Mesothelial cell of epicardium (in vitro differentiated cells): ENCODE data around the gene AFAP1. TPM values are rescaled to one million over a fixed set of nuclear protein-coding genes. Genes with fewer than 3 reads are reported as not detected.

Experiments used
- DNase-seq, 2 experiments: peaks; one replicate each; pipeline ENCODE4 v3.0.0; 2021; ENCODE audit warnings: low spot score in 2 of 2; ENCODE audit not compliant: unreplicated experiment in 2 of 2
- H3K27ac Mint-ChIP-seq: 2 replicates; pipeline ENCODE4 v1.8.0; 2021; ENCODE audit warnings: mixed read lengths
- H3K27me3 Mint-ChIP-seq: 2 replicates; pipeline ENCODE4 v1.8.0; 2021; ENCODE audit warnings: low read depth, mixed read lengths
- H3K36me3 Mint-ChIP-seq: 2 replicates; pipeline ENCODE4 v1.8.0; 2021; ENCODE audit warnings: mixed read lengths
- H3K4me1 Mint-ChIP-seq: 2 replicates; pipeline ENCODE4 v1.8.0; 2021; ENCODE audit warnings: mixed read lengths
- H3K4me3 Mint-ChIP-seq: 2 replicates; pipeline ENCODE4 v1.8.0; 2021; ENCODE audit warnings: mild to moderate bottlenecking, moderate library complexity, mixed read lengths
- H3K9me3 Mint-ChIP-seq: 2 replicates; pipeline ENCODE4 v1.8.0; 2021; ENCODE audit warnings: mixed read lengths
- total RNA-seq: library from RNA; stranded (reverse); gene quantifications from 3 replicates; pipeline ENCODE4 v1.2.1, GENCODE V29; 2021
- TF ChIP-seq, protein P1 (sequence below): fragments of 200-600 bp; sonication (generic); IDR thresholded peaks from one replicate; pipeline ENCODE4 v1.5.0; 2021; ENCODE audit warnings: antibody characterized with exemption; ENCODE audit not compliant: unreplicated experiment

The AFAP1 gene
- total RNA-seq, 1 donor from 2014 or later, result 82.4 TPM

DNA sequence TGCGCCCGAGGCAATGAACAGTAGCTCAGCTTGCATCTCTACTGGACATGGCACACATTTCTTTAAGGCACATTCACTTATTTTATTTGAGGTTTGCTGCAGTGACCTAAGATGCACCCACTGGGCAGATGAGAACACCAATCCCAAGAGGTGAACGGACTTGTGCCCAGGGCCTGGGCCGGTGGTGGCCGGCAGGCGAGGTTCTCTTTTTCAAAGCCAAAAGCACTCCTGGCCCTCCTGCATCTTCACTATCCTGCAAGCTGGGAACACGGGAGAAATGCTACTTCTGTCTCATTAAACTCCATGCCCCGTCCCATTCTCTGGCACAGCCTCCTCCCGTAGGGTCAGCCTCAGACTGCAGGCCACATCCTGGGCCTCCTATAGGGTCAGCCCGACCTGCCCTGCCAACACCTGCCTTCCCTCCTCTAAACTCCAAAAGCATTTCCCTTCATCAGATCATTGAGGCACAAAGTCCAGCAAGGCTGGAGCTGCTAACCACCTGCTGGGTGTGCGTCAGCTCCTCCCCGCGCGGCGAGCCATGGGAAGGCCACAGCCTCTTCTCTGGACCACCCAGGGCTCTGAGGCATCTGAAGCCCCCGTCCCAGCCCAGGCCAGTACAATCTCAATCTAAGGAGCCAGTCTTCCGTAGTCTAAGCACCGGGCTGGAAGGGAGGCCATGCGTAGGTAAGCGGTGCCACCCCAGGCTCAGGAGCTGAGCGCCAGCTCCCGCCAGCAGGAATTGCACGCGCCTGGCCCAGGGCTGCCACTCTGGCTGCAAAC is 166.1 kb downstream of the AFAP1 start:
- Mint-ChIP-seq H3K4me3 (no peak overlapping the region), H3K27me3 (no peaks in the 10 kb centered on the region), H3K4me1 (peaks cover 4% of the 10 kb centered on the region), H3K27ac (no peak overlapping the region), H3K9me3 (no peaks in the 10 kb centered on the region), H3K36me3 (peaks cover 63% of the 10 kb centered on the region)
- TF ChIP-seq, protein P1, sequence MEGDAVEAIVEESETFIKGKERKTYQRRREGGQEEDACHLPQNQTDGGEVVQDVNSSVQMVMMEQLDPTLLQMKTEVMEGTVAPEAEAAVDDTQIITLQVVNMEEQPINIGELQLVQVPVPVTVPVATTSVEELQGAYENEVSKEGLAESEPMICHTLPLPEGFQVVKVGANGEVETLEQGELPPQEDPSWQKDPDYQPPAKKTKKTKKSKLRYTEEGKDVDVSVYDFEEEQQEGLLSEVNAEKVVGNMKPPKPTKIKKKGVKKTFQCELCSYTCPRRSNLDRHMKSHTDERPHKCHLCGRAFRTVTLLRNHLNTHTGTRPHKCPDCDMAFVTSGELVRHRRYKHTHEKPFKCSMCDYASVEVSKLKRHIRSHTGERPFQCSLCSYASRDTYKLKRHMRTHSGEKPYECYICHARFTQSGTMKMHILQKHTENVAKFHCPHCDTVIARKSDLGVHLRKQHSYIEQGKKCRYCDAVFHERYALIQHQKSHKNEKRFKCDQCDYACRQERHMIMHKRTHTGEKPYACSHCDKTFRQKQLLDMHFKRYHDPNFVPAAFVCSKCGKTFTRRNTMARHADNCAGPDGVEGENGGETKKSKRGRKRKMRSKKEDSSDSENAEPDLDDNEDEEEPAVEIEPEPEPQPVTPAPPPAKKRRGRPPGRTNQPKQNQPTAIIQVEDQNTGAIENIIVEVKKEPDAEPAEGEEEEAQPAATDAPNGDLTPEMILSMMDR, result no peak
- DNase-seq, result no peak

DNA sequence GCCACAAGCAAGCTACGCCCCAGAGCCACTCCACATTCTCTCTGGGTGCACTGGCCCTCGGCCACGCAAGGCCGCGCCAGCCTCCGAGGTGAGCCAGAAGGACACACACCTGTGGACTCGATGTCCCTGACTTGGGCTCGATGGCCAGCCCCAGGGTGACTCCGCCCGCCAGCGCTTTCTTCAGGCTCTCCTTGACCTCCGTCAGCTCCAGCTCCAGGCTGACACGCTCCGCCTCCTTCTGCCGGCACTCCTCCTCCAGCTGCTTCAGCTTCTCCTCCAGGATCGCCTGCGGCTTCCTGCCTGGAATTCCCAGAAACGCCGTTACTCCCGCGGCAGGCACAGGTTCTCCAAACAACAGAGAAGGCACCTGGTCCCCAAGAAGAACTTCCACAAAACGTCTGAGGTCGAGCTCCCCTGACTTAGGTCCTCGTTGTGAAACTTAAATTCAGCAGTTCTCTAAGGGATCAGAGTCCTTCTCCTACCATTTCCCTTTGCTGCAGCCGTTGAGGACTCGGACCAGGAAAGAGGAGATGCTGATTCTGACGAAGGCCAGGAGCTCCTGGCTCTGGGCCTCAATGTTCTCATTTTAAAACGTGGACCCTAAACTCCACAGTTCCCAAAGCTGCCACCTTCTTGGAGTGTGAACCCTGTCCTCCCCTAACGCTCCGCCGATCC is 166.8 kb downstream of the AFAP1 start:
- Mint-ChIP-seq H3K27ac (no peak overlapping the region), H3K36me3 (peaks cover 55% of the 10 kb centered on the region), H3K9me3 (no peaks in the 10 kb centered on the region), H3K4me3 (no peak overlapping the region), H3K4me1 (peaks cover 4% of the 10 kb centered on the region), H3K27me3 (no peaks in the 10 kb centered on the region)
- DNase-seq, result no peak
- TF ChIP-seq, protein P1, result no peak

DNA sequence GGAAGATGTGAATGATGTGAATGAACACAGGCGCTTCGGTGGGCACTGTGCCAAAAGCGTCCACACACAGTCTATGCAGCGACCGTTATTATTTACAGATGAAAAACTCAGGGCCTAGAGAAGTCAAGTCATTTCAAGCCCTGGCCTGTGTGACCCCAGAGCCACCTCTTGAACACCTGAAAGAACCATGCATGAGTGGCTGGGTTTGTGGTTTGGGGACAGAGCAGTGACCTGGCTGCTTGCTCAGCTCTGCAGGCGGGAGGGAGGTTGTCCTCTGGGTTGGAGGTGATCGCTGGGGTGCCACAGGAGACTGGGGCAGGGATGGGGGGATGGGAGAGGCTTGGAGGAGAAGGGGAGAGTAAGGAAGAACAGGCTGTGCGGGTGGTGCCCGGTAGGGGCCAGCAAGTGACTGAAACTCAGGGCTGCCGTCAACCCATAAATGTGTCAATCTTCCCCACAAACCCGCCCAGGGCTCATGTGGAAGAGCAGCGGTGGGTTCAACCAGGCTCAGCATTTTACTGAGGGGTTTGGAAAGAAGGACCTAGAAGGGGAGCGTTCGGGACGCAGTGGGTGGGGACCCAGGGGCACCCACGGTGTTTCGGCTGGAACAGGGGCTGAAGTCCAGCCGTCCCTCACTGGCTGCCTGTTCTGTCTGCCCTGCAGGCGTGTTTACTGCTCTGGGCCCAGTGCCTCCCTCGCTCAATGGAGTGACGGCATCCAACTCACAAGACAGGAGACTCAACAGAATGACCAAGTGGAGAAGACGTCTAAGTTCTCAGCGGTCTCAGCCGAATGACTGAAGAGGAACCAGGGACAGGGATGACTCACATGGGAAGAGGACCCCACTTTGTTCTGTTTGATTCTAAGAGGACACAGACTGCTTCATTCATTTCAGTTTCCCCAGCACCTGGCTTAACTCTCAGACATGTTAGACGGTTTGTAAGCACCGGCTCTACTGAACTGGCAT is 167.8 kb downstream of the AFAP1 start:
- Mint-ChIP-seq H3K4me1 (peaks cover 4% of the 10 kb centered on the region), H3K4me3 (no peak overlapping the region), H3K27me3 (no peaks in the 10 kb centered on the region), H3K36me3 (peaks cover 50% of the 10 kb centered on the region), H3K9me3 (no peaks in the 10 kb centered on the region), H3K27ac (peak overlapping the region; percentile 19)
- TF ChIP-seq, protein P1, result no peak
- DNase-seq, result no peak

- TF ChIP-seq, protein P1, result no peak
- peaks cover 46% of the 10 kb centered on the region for H3K36me3 Mint-ChIP-seq
- H3K27ac Mint-ChIP-seq, result no peak overlapping the region
- no peak overlapping the region for H3K4me3 Mint-ChIP-seq
- H3K9me3 Mint-ChIP-seq, result no peaks in the 10 kb centered on the region
- H3K27me3 Mint-ChIP-seq, result no peaks in the 10 kb centered on the region
- DNase-seq, result no peak
- H3K4me1 Mint-ChIP-seq, result peaks cover 4% of the 10 kb centered on the region
These were observed 168.6 kb downstream of the AFAP1 start for GRCh38 chr4:7771056-7771455.

DNA sequence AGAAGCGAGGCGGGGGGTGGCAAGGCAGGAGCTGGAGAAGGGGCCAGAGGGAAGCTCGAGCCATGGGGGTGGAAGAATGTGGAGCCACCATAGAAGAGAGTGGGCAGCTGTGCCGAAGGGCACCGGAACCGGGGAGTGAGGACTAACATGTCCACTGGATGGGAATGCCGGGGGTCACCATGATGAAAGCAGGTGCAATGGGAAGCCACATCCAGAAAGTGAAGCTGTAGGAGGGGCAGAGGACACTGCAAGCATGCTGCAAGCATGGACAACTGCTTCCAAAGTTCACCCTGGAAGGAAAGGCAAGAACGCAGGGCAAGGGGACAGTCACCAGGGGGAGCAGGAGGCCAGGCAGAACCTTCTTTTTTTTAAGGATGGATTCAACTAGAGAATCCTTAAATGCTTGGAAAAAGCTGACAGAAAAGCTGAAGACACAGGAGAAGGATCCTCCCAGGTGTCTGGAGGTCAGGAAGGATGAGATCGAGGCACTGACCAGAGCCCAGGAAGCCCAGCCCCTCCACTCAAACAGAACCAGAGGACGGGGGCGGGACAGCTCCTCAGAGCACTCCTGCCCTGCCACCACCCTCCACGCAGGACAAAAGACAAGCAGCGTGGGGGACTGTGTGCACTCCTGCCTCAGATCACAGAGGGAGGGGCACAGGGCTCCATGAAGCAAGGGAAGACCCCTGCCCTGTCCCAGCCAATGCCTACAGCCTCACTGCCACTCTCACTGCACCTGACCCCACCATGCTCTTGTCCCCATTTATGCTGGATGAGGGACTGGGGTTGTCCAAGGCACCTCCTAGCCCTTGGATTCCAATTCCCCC is 169.2 kb downstream of the AFAP1 start:
- no peaks in the 10 kb centered on the region for H3K9me3 Mint-ChIP-seq
- no peaks in the 10 kb centered on the region for H3K27me3 Mint-ChIP-seq
- peaks cover 4% of the 10 kb centered on the region for H3K4me1 Mint-ChIP-seq
- no peak for DNase-seq
- no peak overlapping the region for H3K4me3 Mint-ChIP-seq
- peaks cover 48% of the 10 kb centered on the region for H3K36me3 Mint-ChIP-seq
- TF ChIP-seq, protein P1, result no peak
- H3K27ac Mint-ChIP-seq, result no peak overlapping the region
